DMS 273 treated with DMSO at 0.1 percent for 48 hours (cell line): ENCODE measurements around the gene WFDC1.
"Not testable (repeated sequence)": the region's sequence is repeated elsewhere in the genome, so short reads cannot be mapped to it uniquely, and the experiment has no call there.

Source experiments
- DNase-seq: peaks from one replicate; lab custom pipeline; 2025; lab: John Stamatoyannopoulos, UW

WFDC1 gene

DNA sequence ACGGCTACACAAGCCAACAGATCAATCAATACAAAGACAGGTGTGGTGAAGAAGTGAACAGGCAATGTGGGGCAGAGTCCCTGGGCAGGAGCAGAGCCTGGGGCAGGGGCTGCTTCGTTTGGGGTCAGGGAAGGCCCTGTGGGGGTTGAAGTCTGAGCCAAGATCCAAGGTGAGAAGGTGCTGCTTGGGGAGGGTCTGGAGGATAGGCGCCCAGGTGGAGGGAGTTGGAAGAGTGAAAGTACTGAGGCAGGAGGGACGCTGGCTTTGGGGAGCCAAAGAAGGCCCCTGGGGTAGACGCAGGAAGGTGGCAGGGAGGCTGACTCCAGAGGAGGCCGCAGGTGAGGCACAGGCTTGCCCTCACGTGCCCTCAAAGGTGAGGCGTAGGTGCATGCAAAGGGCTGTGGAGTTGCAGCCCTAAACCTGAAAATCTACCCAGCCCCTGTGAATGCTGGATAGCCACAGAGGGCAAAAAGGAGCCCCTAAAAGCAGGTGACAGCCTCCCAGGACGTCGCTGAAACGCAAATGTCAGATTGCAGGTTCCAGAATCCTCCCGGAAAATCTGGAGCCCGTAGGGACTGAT lies 33.3 kb downstream of the WFDC1 start:
- DNase-seq: no peak

GRCh38 chr16:84329016-84329415 lies 34.3 kb downstream of the WFDC1 start:
- no peak for DNase-seq

DNA sequence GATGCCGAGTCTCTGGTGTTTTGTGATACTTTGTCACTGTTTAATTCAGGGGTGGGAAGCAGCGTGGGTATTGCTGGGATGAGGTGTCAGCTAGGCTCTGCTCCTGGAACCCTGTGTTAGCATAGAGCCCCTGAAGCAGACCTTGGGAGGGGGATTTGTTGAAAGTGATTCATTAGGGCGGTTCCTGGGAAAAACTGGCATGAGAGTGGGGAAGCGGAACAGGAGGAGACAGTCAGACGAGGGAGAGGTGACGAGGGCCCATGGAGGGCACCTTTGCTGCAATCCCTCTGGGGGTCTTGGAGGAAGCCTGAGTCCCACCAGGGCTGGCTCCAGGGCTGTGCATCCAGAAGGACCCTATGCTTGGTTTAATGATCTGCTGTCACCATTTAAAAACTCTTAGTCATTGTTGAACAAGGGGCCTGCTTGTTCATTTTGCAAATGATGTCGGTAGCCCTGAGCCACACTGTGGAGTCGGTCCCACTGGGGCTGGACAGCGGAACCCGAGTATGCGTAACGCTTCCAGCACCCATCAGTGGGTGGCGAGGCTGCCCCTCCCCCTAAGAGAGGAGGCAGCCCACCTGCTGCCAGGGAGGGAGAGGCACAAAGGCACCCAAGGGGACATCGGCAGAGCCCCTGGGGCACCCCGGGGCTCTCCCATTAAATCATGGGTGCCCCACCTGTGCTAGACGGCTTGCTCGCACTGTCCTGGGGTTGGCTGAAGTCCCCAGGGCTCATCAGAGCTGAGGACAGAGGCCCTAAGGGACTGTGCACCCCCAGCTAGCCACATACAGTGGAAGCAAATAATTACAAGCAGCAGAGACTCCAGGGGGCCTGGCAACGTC lies 35.4 kb downstream of the WFDC1 start:
- DNase-seq: no peak

GRCh38 chr16:84330685-84331050 lies 36.0 kb downstream of the WFDC1 start:
- DNase-seq: no peak

GRCh38 chr16:84331998-84332780 lies 37.5 kb downstream of the WFDC1 start:
- DNase-seq: no peak

DNA sequence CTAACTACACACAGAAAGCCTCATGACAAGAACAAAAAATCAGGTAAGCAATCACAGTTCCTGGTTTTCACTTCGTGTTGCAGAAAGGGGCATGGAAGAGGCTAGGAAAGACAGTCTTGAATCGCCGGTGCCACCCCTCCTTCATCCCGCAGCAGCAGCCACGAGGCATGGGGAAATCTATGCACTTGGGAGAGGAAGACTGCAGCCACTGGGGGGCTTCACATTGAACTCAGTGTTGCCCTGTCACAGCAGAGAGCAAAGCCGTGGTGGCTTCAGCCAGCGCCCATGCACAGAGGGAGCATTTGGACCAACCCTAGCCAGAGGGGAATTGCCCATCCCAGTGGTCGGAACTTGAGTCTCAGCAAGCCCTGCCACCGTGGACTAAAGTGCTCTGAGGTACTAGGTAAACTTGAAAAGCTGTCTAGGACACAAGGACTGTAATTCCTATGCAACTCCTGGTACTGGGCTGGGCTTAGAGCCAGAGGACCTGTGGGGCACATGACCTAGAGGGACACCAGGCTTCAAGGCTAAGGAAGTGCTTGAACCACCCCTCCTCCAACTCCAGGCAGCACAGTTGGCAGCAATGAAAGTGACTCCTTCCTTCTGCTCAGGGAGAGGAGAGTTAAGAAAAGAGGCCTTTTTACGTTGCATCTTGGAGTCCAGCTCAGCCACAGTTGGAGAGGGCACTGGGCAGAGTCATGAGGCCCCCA lies 38.5 kb downstream of the WFDC1 start:
- no peak for DNase-seq

- DNase-seq: no peak
These were observed 39.4 kb downstream of the WFDC1 start for GRCh38 chr16:84334058-84334457.

DNA sequence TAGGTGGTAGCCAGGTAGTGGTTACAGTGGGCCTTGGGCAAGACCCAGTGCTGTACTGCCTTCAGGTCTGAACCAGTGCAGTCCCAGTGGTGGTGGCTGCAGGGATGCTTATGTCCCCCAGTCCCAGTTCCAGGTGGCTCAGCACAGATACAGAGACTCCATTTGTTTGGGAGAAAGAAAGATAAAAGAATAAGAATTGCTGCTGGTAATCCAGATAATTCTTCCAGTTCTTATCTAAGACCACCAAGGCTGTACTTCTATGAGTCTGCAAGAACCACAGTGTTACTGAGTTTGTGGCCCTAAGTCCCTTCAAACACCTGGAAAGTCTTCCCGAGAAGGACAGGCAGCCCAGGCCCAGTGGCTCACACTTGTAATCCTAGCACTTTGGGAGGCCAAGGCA lies 39.8 kb downstream of the WFDC1 start:
- DNase-seq: no peak

DNA sequence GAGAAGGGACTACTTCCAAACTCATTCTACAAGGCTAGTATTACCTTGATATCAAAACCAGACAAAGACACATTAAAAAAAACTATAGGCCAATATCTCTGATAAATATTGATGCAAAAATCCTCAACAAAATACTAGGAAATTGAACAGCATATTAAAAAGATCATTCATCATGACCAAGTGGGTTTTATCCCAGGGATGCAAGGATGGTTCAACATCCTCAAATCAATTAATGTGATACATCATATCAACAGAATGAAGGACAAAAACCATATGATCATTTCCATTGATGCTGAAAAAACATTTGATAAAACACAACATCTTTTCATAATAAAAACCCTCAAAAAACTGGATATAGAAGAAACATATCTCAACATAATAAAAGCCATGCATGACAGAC lies 42.6 kb downstream of the WFDC1 start:
- not testable (repeated sequence) for DNase-seq

DNA sequence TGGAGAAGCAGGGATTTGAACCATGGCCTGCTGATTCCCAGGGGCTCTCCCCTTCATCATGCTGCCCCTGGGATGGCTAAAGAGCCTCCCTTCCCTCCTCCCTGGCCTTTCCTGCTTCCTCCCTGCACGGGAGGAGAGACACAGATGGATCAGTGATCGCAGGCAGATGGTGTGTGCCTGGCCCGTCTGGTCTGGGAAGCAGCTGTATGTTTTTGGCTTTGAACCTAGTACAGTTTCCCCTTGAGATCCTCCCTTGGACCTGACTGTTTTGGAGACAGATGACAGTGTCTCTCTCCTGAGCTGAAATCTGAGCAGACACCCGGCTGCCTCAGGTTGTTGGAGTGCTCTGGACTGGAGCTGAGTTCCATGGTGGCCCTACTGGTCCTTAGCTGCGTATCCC lies 44.6 kb downstream of the WFDC1 start:
- DNase-seq: peak; percentile 94

- DNase-seq: no peak
These were observed 45.1 kb downstream of the WFDC1 start for GRCh38 chr16:84339766-84340165.

DNA sequence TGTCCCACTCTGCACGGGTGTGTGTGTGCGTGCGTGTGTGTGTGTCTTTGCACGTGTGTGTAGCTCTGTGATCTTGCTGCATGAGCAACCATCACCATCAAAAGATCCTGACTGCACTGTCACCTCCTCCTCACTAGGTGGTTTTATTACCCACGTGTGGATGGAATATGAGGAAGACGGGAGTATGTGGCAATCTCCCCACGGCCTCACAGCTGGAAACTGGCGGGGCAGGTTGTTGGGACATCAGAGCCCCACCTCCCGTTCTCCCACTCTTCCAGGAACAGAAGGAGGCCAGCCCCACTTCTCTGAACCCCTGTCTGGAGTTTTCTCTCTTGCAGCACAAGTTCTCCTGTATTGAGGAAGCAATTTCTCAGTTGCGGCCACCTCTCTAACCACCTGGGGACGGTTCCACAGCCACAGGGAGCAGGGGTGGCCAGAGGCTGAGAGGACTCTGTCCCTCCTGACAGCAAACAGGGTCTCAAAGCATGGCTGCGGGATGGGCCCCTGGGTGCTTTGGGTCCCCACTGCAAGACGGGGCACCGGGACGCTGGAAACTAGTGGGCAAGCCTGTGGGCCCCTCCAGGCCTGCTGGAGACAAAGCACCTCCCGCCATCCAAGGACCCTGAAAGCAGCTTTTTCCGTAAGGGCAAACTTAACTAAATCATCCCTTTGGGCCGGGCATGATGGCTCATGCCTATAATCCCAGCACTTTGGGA lies 45.8 kb downstream of the WFDC1 start:
- DNase-seq: no peak

GRCh38 chr16:84341528-84342295 lies 47.0 kb downstream of the WFDC1 start:
- no peak for DNase-seq

GRCh38 chr16:84343800-84344199 lies 49.1 kb downstream of the WFDC1 start:
- DNase-seq: not testable (repeated sequence)

- DNase-seq: no peak
These were observed 50.1 kb downstream of the WFDC1 start for GRCh38 chr16:84344781-84345180.

- no peak for DNase-seq
These were observed 52.5 kb downstream of the WFDC1 start for GRCh38 chr16:84347161-84347560.

- no peak for DNase-seq
These were observed 53.8 kb downstream of the WFDC1 start for GRCh38 chr16:84348386-84348888.

GRCh38 chr16:84349862-84350684 lies 55.4 kb downstream of the WFDC1 start:
- no peak for DNase-seq

- DNase-seq: no peak
These were observed 56.2 kb downstream of the WFDC1 start for GRCh38 chr16:84350685-84351400.
